ENCODE measurements around the gene ATP6V0B.

- TF ChIP-seq CTCF (IDR thresholded peaks at IDR 0.05; ENCODE audit: low read depth, low read length), result no peak
- TF ChIP-seq MAX (IDR thresholded peaks at IDR 0.05; ENCODE audit: low read depth, low read length), result no peak
- TF ChIP-seq POLR2A (IDR thresholded peaks at IDR 0.05; ENCODE audit: extremely low read depth, insufficient read length), result no peak
- TF ChIP-seq MYC (IDR thresholded peaks at IDR 0.05; ENCODE audit: low read depth, low read length), result no peak
Observed at GRCh38 chr1:43998000-43998378, 23.2 kb downstream of the ATP6V0B start.

Data from NB4 (cell line).